GM12872 (cell line): Measurements from ENCODE around the gene TMCC3.

Source experiments
- TF ChIP-seq, protein P1 (sequence below): IDR thresholded peaks from 3 replicates; pipeline ENCODE4 v1.5.1; 2011; ENCODE audit warnings: low read depth, mild to moderate bottlenecking, low read length, moderate library complexity; ENCODE audit not compliant: insufficient read depth

Gene TMCC3

DNA sequence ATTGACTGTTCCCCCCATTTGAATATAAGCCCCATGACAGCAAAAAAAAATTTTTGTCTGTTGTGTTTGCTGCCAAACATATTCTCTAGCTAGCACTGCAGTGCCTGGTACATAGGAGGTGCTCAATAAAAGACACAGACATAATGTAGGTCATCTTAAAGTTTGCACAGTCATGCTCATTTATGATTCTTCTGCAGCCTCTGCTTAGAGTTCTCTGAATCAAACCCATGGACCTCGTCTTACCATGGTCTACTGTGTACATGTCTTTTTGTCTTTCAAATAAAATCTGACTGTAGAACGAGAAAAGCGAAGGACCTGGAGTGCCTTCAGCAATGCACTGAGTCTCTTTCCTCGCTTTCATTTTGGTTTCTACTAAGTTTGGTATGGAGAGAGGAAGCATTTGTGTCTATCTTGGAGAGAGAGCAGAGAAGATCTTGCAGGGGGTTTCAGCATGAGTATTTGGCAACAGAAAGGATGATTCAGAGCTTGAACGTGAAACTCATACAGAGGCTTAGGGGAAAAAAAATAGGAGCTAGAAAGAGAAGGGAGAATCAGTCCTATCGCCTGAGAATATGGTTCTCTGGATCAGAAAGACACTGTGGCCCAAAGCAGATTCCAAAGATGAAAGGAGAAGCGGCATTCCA lies 38.8 kb upstream of the TMCC3 start:
- TF ChIP-seq, protein P1, sequence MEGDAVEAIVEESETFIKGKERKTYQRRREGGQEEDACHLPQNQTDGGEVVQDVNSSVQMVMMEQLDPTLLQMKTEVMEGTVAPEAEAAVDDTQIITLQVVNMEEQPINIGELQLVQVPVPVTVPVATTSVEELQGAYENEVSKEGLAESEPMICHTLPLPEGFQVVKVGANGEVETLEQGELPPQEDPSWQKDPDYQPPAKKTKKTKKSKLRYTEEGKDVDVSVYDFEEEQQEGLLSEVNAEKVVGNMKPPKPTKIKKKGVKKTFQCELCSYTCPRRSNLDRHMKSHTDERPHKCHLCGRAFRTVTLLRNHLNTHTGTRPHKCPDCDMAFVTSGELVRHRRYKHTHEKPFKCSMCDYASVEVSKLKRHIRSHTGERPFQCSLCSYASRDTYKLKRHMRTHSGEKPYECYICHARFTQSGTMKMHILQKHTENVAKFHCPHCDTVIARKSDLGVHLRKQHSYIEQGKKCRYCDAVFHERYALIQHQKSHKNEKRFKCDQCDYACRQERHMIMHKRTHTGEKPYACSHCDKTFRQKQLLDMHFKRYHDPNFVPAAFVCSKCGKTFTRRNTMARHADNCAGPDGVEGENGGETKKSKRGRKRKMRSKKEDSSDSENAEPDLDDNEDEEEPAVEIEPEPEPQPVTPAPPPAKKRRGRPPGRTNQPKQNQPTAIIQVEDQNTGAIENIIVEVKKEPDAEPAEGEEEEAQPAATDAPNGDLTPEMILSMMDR, result no peak

GRCh38 chr12:94687891-94688290 lies 37.5 kb upstream of the TMCC3 start:
- TF ChIP-seq, protein P1, result no peak

GRCh38 chr12:94686834-94687628 lies 36.7 kb upstream of the TMCC3 start:
- TF ChIP-seq, protein P1, result no peak

- TF ChIP-seq, protein P1, result no peak
Observed at GRCh38 chr12:94684416-94685142, 34.2 kb upstream of the TMCC3 start.

- TF ChIP-seq, protein P1, result no peak
Observed at GRCh38 chr12:94679554-94680195, 29.3 kb upstream of the TMCC3 start.

DNA sequence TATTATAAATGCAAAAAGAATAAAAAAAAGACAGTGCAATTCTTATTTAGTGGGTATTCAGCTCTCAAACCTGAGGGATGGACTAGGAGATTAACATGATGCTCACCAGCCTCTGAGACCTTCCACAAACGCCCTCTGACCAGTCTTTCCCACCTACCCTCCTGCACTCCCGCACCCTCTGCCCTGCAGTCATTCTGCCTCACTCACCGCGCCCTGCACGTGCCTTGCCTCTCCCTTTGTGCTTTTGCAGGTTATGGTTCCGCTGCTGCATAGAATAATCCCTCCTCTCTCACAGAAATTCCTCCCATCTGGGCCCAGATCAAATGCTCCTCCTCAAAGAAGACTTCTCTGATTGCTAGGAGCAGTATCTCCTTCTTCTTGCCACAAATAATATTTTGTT lies 28.5 kb upstream of the TMCC3 start:
- TF ChIP-seq, protein P1, result no peak

DNA sequence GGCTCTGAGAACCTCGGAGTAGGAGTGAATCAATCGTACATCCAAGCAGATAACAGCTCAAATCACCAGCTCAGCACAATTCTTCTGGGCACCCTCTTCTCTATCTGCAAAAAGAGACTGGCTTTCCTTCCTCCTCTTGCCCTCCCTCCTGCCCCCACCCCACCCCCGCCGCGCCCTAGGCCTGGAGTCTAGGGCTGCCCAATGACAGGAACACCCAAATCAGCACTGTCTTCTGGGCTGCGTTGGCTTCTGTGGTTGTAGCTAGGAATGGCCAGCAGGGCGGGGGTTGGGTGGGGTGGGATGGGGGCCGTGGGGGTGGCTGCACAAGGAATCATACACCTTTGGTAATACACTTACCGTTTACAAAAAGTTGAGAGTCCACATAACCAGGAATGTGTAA lies 28.0 kb upstream of the TMCC3 start:
- TF ChIP-seq, protein P1, result no peak
